Esophagus squamous epithelium (tissue), 5 donors: ENCODE data around the gene HPSE2. TPM values are rescaled to one million over a fixed set of nuclear protein-coding genes. Genes with fewer than 3 reads are reported as not detected.

ENCODE experiments used
- DNase-seq: peaks from one replicate; lab custom pipeline; 2025; lab: John Stamatoyannopoulos, UW
- H3K27ac ChIP-seq, 4 donors: fragments of 200-600 bp; sonication (generic); one replicate each; pipeline ENCODE4 v1.5.1; 2016 to 2019; ENCODE audit warnings: mild to moderate bottlenecking in 1 of 4
- H3K27me3 ChIP-seq, 4 donors: fragments of 200-600 bp; sonication (generic); 1 replicate in 3 of 4; 2 replicates in 1 of 4; pipeline versions ENCODE4 v1.5.1 to v1.6.0; 2017 to 2021; ENCODE audit warnings: antibody characterized with exemption in 1 of 4
- H3K36me3 ChIP-seq, 3 donors: fragments of 200-600 bp; sonication (generic); one replicate each; pipeline ENCODE4 v1.5.1; 2016 to 2019
- H3K4me1 ChIP-seq, 3 donors: fragments of 200-600 bp; sonication (generic); one replicate each; pipeline ENCODE4 v1.5.1; 2017 to 2019
- H3K4me3 ChIP-seq, 4 donors: fragments of 200-600 bp; sonication (generic); 1 replicate in 3 of 4; 2 replicates in 1 of 4; pipeline ENCODE4 v1.5.1; 2016 to 2019; ENCODE audit warnings: mild to moderate bottlenecking in 2 of 4, moderate library complexity in 1 of 4
- H3K9me3 ChIP-seq, 3 donors: fragments of 200-600 bp; sonication (generic); one replicate each; pipeline ENCODE4 v1.5.1; 2016 to 2019
- POLR2A ChIP-seq, 4 donors: fragments of 450-650 bp; IDR thresholded peaks; one replicate each; pipeline ENCODE4 v1.6.1; 2017; ENCODE audit warnings: antibody characterized with exemption in 4 of 4, mild to moderate bottlenecking in 4 of 4, moderate library complexity in 3 of 4
- WGBS, 2 donors: methylation state at CpG; one replicate each; pipeline ENCODE4 v1.1.5; 2018; 5-methylcytosine and 5-hydroxymethylcytosine counted together
- intact Hi-C: fragments of 100-400 bp; cut with DNase I; formaldehyde crosslinking; loops from one replicate; pipeline ENCODE4 v1.15.0; 2022
- total RNA-seq, 4 donors: library from RNA; depleted of rRNA; stranded (reverse); fragments of >200 nt; gene quantifications; one replicate each; pipeline ENCODE4 v1.1.0, GENCODE V29; 2016
- TF ChIP-seq, protein P1 (sequence below), 6 experiments: fragments of 450-650 bp in 4 of 6; fragments of 200-600 bp in 2 of 6; sonication (generic) in 2 of 6; IDR thresholded peaks; one replicate each; pipeline ENCODE4 v1.5.1; 2016 to 2019; ENCODE audit warnings: antibody characterized with exemption in 6 of 6, mild to moderate bottlenecking in 4 of 6, moderate library complexity in 4 of 6
- donor health status: DM: yes; HTN: yes; CAD: no.

Gene HPSE2
- total RNA-seq, 4 donors from 2014 or later: 0.47 to 5.3 (median 2.6) TPM

DNA sequence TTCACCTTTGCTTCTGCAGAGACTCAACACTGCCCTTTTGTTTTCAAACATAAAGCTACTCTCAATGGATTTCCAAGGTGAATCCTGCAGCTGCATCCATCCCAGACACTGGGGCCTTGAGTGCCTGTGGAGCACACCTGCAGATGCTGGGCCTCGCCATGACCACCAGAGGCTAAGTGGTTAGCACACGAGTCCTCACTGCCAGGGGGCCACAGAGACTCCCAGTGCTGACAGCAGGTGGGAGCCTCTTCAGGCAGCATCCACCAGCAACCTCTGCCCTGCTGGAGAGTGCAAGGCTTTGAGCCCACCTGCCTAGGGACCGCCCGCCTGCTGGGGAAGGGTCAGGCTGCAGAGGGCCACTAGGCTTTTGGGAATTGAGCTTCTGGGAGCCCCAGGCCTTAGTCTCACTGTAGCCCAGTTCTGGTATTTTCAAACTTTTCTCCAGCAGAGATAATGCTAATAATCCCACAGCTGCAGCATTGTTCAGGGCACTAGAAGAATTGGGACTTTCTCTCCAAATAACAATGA, 779.5 kb downstream of the HPSE2 start:
- H3K4me3 ChIP-seq: no peak overlapping the region
- H3K9me3 ChIP-seq: no peaks in the 10 kb centered on the region
- WGBS, 2 donors: 100% methylated on average over 2 of the region's 4 CpGs; no CpG with 5 or more reads in 1 of the 2 donors
- intact Hi-C loops: no loop called here
- peaks cover 0 to 22% (median 0%) of the 10 kb centered on the region in 4 donors for H3K27me3 ChIP-seq
- H3K27ac ChIP-seq: no peak overlapping the region
- no peak for TF ChIP-seq POLR2A (IDR thresholded peaks at IDR 0.05)
- TF ChIP-seq, protein P1, sequence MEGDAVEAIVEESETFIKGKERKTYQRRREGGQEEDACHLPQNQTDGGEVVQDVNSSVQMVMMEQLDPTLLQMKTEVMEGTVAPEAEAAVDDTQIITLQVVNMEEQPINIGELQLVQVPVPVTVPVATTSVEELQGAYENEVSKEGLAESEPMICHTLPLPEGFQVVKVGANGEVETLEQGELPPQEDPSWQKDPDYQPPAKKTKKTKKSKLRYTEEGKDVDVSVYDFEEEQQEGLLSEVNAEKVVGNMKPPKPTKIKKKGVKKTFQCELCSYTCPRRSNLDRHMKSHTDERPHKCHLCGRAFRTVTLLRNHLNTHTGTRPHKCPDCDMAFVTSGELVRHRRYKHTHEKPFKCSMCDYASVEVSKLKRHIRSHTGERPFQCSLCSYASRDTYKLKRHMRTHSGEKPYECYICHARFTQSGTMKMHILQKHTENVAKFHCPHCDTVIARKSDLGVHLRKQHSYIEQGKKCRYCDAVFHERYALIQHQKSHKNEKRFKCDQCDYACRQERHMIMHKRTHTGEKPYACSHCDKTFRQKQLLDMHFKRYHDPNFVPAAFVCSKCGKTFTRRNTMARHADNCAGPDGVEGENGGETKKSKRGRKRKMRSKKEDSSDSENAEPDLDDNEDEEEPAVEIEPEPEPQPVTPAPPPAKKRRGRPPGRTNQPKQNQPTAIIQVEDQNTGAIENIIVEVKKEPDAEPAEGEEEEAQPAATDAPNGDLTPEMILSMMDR (IDR thresholded peaks at IDR 0.05): no peak
- DNase-seq: no peak
- H3K36me3 ChIP-seq: no peaks in the 10 kb centered on the region
- peaks cover 0 to 5% (median 0%) of the 10 kb centered on the region in 3 donors for H3K4me1 ChIP-seq

DNA sequence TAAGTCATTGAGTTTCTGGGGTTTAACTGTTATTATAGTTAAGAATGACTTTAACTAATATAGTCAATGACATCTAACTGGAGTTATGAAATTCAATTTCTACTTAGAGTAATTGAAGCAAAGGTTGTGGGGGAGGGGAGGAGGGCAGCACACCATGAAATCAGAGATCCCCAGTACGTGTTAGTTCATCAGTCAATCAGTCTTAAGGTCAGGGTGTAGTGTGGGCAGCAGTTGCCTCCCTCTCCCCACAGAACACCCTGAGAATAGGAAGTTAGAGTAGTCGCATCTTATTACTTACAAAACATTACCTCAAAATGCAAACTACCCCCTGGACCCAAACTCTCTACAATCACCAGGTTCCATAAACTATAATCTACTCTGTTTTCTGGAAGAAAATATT, 781.9 kb downstream of the HPSE2 start:
- H3K36me3 ChIP-seq: no peaks in the 10 kb centered on the region
- H3K27ac ChIP-seq: no peak overlapping the region
- H3K4me1 ChIP-seq: no peaks in the 10 kb centered on the region
- TF ChIP-seq POLR2A (IDR thresholded peaks at IDR 0.05): no peak
- TF ChIP-seq, protein P1 (IDR thresholded peaks at IDR 0.05): no peak
- H3K9me3 ChIP-seq: no peaks in the 10 kb centered on the region
- DNase-seq: no peak
- no peak overlapping the region for H3K4me3 ChIP-seq
- intact Hi-C loops: no loop called here
- 66 to 79% methylated on average over 2 of the region's 2 CpGs for WGBS, 2 donors
- H3K27me3 ChIP-seq: peaks cover 0 to 22% (median 0%) of the 10 kb centered on the region in 4 donors

DNA sequence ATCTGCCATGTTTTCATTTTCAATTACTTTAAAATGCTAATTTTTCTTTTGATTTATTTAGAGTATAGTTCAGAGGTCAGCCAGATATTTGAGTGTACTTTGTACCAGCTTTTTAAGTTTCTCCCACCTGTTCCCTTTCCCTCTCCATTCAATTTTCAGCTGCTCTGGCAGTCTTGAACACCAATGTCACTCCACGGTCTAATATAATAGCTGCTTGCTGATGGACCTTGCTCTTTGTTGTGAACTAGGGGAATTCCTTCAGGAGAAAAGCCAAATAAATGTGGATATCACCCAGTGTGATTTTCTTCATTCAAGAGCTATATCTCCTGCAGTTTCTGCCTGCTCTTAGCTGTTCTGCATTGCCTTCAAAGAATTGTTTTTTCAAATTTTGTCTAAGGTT, 785.0 kb downstream of the HPSE2 start:
- H3K4me3 ChIP-seq: no peak overlapping the region
- peaks cover 4 to 15% (median 9%) of the 10 kb centered on the region in 3 donors for H3K4me1 ChIP-seq
- no peaks in the 10 kb centered on the region for H3K36me3 ChIP-seq
- no peak overlapping the region for H3K27ac ChIP-seq
- DNase-seq: no peak
- WGBS, 2 donors: 41 to 64% methylated on average over 1 of the region's 1 CpG
- peaks cover 0 to 5% (median 0%) of the 10 kb centered on the region in 4 donors for H3K27me3 ChIP-seq
- no peak for TF ChIP-seq POLR2A (IDR thresholded peaks at IDR 0.05)
- TF ChIP-seq, protein P1 (IDR thresholded peaks at IDR 0.05): no peak
- intact Hi-C loops: no loop called here
- H3K9me3 ChIP-seq: no peaks in the 10 kb centered on the region

DNA sequence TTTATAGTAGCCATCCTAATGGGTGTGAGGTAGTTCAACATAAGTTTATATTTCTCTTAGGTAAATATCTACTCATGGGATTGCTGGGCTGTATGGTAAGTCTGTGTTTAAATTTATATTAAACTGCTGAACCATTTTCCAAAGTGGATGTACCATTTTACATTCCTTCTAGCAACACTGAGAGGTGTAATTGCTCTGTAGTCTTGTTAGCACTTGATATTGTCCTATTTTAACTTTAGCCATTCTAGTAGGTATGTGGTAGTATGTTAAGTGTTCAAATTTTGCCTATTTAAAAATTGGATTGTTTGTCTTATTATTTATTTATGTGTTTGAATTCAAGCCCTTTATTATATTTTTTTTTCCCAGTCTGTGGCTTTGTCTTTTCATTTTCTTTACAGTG, 786.4 kb downstream of the HPSE2 start:
- H3K4me1 ChIP-seq: peaks cover 4 to 26% (median 15%) of the 10 kb centered on the region in 3 donors
- DNase-seq: no peak
- TF ChIP-seq, protein P1 (IDR thresholded peaks at IDR 0.05): no peak
- no peak for TF ChIP-seq POLR2A (IDR thresholded peaks at IDR 0.05)
- H3K4me3 ChIP-seq: no peak overlapping the region
- no peak overlapping the region for H3K27ac ChIP-seq
- peaks cover 0 to 11% (median 5%) of the 10 kb centered on the region in 3 donors for H3K36me3 ChIP-seq
- intact Hi-C loops: no loop called here
- peaks cover 0 to 5% (median 0%) of the 10 kb centered on the region in 4 donors for H3K27me3 ChIP-seq
- no peaks in the 10 kb centered on the region for H3K9me3 ChIP-seq

DNA sequence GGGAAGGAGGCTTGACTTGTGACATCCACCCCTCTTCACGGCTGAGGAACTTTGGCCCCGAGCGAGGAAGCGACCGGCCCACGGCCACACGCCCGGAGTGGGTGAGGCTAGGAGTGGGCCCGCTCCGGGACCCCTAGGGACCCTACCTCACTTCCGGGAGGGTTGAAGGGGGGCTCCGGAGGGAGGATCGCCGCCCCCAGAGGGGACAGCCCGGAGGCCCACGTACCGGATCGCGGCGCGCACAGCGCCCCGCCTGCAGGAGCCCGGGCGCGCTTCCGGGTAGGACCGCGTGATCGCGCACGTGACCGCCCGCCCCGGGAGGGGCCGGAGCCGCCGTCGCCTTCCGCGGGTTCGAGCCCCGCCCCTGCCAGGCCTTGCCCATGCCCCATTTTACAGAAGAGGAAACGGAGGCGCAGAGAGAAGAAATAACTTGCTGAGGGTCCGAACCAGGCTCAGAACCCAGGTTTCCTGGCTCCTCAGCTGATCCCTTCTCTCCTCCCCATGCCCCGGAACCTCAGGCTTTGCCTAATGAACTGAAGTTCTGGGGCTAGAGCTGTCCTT, 788.9 kb downstream of the HPSE2 start, which contains the start of gene HPS1:
Gene HPS1 (minus strand): TSS at position 275 of the 561 bp plus-strand sequence. CDS start 3,695 bp downstream, outside the sequence.
- peak within 1 kb of the TSS; percentile 87 to 96 (median 94) for H3K27ac ChIP-seq
- DNase-seq: no peak
- H3K9me3 ChIP-seq: no peaks in the 10 kb centered on the region
- TF ChIP-seq, protein P1 (IDR thresholded peaks at IDR 0.05): peak in 1 of 6 experiments; percentile 35
- peak in 3 of 4 donors; percentile 59 to 94 (median 82) for TF ChIP-seq POLR2A (IDR thresholded peaks at IDR 0.05)
- WGBS, 2 donors: 100% methylated on average over 1 of the region's 47 CpGs; no CpG with 5 or more reads in 1 of the 2 donors
- no peaks in the 10 kb centered on the region for H3K27me3 ChIP-seq
- H3K4me1 ChIP-seq: peaks cover 4 to 31% (median 15%) of the 10 kb centered on the region in 3 donors
- intact Hi-C loops: no loop called here
- peaks cover 3 to 36% (median 13%) of the 10 kb centered on the region in 3 donors for H3K36me3 ChIP-seq
- peak within 1 kb of the TSS; percentile 68 to 92 (median 91) for H3K4me3 ChIP-seq
